GM19193 (cell line): ENCODE data around the gene NPLOC4.
A peak's percentile ranks its signal among the peaks of the same experiment; 100 is the strongest.

Source experiments
- POLR2A ChIP-seq: IDR thresholded peaks from 4 replicates; pipeline ENCODE4 v1.6.1; 2011; ENCODE audit not compliant: insufficient read depth, insufficient read length; ENCODE audit errors: extremely low read depth

NPLOC4 gene

GRCh38 chr17:81511804-81512561, 124.9 kb downstream of the NPLOC4 start:
- TF ChIP-seq POLR2A = no peak

DNA sequence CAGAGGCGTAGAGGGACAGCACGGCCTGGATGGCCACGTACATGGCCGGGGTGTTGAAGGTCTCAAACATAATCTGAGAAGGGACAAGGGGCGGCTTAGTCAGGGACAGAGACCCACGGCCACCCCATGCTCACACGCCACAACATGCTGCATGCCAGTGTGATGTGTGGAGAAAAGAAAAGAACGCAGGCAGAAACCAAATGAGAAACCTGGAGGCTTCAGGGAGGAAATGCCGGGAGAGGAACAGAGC, 125.4 kb downstream of the NPLOC4 start:
- TF ChIP-seq POLR2A = no peak

DNA sequence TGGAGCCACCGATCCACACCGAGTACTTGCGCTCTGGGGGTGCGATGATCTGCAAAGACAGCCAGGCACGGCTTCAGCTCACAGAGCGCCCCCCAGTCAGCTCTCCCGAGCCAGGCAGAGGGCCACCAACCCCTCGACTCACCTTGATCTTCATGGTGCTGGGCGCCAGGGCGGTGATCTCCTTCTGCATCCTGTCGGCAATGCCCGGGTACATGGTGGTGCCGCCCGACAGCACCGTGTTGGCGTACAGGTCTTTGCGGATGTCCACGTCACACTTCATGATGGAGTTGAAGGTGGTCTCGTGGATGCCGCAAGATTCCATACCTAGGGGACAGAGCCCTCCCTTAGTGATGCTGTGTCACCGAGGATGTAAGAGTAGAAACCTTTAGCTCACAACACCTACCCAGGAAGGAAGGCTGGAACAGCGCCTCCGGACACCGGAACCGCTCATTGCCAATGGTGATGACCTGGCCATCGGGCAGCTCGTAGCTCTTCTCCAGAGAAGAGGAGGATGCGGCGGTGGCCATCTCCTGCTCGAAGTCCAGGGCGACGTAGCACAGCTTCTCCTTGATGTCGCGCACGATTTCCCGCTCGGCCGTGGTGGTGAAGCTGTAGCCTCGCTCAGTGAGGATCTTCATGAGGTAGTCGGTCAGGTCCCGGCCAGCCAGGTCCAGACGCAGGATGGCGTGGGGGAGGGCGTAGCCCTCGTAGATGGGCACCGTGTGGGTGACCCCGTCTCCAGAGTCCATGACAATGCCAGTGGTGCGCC, 125.9 kb downstream of the NPLOC4 start:
- TF ChIP-seq POLR2A = no peak

DNA sequence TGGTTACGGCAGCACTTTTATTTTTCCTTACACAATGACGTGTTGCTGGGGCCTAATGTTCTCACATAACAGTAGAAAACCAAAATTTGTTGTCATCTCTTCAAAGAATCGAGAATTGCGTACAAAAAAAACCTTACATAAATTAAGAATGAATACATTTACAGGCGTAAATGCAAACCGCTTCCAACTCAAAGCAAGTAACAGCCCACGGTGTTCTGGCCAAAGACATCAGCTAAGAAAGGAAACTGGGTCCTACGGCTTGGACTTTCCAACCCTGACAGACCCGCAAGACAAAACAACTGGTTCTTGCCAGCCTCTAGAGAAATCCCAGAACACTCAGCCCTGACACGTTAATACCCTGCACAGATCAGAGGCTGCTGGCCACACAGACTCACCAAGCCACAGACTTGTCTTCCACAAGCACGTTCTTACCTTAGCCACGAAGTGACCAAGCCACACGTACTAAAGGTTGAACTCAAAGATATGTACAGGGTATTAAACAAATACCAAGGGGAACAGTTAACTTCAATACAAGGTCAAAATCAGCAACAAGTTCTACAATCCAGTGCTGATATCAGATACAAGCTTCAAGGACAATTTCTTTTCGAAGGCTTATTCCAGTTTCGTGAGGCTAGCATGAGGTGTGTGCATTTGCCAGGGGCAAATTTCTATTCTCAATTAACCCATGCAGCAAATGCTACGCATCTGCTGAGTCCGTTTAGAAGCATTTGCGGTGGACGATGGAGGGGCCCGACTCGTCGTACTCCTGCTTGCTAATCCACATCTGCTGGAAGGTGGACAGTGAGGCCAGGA, 126.7 kb downstream of the NPLOC4 start:
- TF ChIP-seq POLR2A = no peak

- TF ChIP-seq POLR2A = peak; percentile 70
These were observed 127.5 kb downstream of the NPLOC4 start for GRCh38 chr17:81509207-81509971.

GRCh38 chr17:81508639-81509206, 128.2 kb downstream of the NPLOC4 start:
- TF ChIP-seq POLR2A = peak; percentile 71
